NB4 (cell line): ENCODE results near the gene RXRG.

Source experiments
- MYC ChIP-seq: IDR thresholded peaks from 2 replicates; pipeline ENCODE4 v1.6.1; 2011; ENCODE audit warnings: low read depth, low read length
- POLR2A ChIP-seq: IDR thresholded peaks from 2 replicates; pipeline ENCODE4 v1.6.1; 2011; ENCODE audit warnings: mild to moderate bottlenecking; ENCODE audit not compliant: insufficient read length; ENCODE audit errors: extremely low read depth
- TF ChIP-seq, protein P1 (sequence below): IDR thresholded peaks from one replicate; pipeline ENCODE4 v1.5.1; 2012; ENCODE audit warnings: low read depth, low read length

DNA sequence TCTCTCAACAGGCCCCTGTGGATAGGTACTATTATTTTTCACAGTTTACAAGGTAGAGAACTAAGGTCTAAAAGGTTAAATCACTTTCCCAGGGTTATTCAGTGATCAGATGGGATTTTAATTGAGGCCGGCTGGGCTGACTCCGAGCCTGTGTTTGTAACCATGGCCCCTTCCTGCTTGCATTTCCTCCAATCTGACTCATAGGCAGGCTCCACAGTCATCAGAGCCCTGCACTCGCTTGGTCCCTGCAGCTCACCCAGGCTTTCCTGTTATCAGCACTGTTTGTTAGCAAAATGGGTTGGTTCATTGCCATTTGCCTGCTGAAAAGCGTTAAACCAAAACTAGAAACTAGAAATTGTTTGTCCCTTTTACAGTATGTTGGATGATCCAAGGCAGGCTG lies 47.0 kb downstream of the RXRG start:
- TF ChIP-seq, protein P1, sequence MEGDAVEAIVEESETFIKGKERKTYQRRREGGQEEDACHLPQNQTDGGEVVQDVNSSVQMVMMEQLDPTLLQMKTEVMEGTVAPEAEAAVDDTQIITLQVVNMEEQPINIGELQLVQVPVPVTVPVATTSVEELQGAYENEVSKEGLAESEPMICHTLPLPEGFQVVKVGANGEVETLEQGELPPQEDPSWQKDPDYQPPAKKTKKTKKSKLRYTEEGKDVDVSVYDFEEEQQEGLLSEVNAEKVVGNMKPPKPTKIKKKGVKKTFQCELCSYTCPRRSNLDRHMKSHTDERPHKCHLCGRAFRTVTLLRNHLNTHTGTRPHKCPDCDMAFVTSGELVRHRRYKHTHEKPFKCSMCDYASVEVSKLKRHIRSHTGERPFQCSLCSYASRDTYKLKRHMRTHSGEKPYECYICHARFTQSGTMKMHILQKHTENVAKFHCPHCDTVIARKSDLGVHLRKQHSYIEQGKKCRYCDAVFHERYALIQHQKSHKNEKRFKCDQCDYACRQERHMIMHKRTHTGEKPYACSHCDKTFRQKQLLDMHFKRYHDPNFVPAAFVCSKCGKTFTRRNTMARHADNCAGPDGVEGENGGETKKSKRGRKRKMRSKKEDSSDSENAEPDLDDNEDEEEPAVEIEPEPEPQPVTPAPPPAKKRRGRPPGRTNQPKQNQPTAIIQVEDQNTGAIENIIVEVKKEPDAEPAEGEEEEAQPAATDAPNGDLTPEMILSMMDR, result no peak
- TF ChIP-seq MYC (no peak), POLR2A (no peak)
